ENCODE measurements around the gene IL15RA. TPM values are rescaled to one million over a fixed set of nuclear protein-coding genes. Genes with fewer than 3 reads are reported as not detected.

The IL15RA gene
- total and polyA plus RNA-seq, 2 donors (not counting 3 experiments of a cell fraction or from before 2014, with no cell fraction given) = 18.8 to 20.6 TPM

- CTCF ChIA-PET = interaction anchor here (0.8 to 2.4 kb wide), 10 partner anchors 11 to 435 kb away, joined by 3 to 11 read pairs (median 5); partner anchors contain the start of gene RBM17
- H3K9me3 ChIP-seq (replicated peaks; ENCODE audit: control insufficient read depth, insufficient read depth, low read length) = no peaks in the 10 kb centered on the region
- FAIRE-seq = peak; percentile 83
Observed at GRCh38 chr10:5971315-5971832, 6.0 kb downstream of the IL15RA start.

GRCh38 chr10:5970527-5970926, 6.8 kb downstream of the IL15RA start:
- DNase-seq (ENCODE audit: low read depth, low spot score) (no peak), FAIRE-seq (no peak)
- no peaks in the 10 kb centered on the region for H3K9me1 ChIP-seq (replicated peaks; ENCODE audit: control insufficient read depth, extremely low read depth, insufficient read depth, low read length)
- no TSS peak for BruUV-seq (replicated peaks)
- no peak overlapping the region for H3K4me3 ChIP-seq (replicated peaks in 1 of 3; ENCODE audit: insufficient read depth in 1 of 3, low read depth in 1 of 3, low read length in 3 of 3)
- no peaks in the 10 kb centered on the region for H4K20me1 ChIP-seq (replicated peaks; ENCODE audit: control insufficient read depth, extremely low read depth, insufficient read depth, low read length)
- H3K27ac ChIP-seq (ENCODE audit: insufficient read depth, low read depth, low read length) = peak overlapping the region; percentile 88
- intact Hi-C loops (cut with micrococcal nuclease) = loop anchor here (2.0 to 10.0 kb wide), 4 partner anchors 114 to 754 kb away; partner anchors contain the start of genes GDI2 and RBM17
- no peaks in the 10 kb centered on the region for H3K27me3 ChIP-seq (ENCODE audit: control insufficient read depth in 2 of 2, insufficient read depth in 2 of 2, low read length in 2 of 2)
- dilution Hi-C loops (cut with MboI; ENCODE audit: extremely low pct_ligation_motif_present, low sequenced_read_pairs) = loop anchor here (25.0 kb wide), 1 partner anchor 117 kb away; the partner anchor contains the start of gene RBM17
- CTCF ChIA-PET = interaction anchor here (1.3 to 2.4 kb wide), 5 partner anchors 10 to 119 kb away, joined by 4 to 10 read pairs (median 5); partner anchors contain the start of gene RBM17
- peak overlapping the region; percentile 22 for H3K9ac ChIP-seq (replicated peaks; ENCODE audit: extremely low read depth, insufficient read depth, low read length)
- POLR2A ChIA-PET = interaction anchor here (1.0 kb wide), 1 partner anchor 232 kb away, joined by 3 read pairs; the partner anchor contains the start of gene PFKFB3
- no peaks in the 10 kb centered on the region for H3K9me3 ChIP-seq (replicated peaks; ENCODE audit: control insufficient read depth, insufficient read depth, low read length)
- H3K36me3 ChIP-seq (ENCODE audit: control insufficient read depth in 2 of 2, extremely low read depth in 1 of 2, insufficient read depth in 2 of 2, low read length in 2 of 2) = peaks cover 0 to 2% of the 10 kb centered on the region in 2 experiments
- TF ChIP-seq GATA2 (IDR thresholded peaks at IDR 0.05; ENCODE audit: insufficient read depth, insufficient read length, low read depth, low read length) (no peak), CTCF (IDR thresholded peaks at IDR 0.05; ENCODE audit: extremely low read depth in 1 of 2, insufficient read depth in 1 of 2, low read depth in 1 of 2, low read length in 2 of 2) (no peak), POLR2A (IDR thresholded peaks at IDR 0.05; ENCODE audit: low read depth, low read length) (no peak), EZH2 (IDR thresholded peaks at IDR 0.05; ENCODE audit: borderline replicate concordance, low read depth, low read length, severe bottlenecking) (no peak), POLR2AphosphoS5 (IDR thresholded peaks at IDR 0.05; ENCODE audit: insufficient read depth, low read depth, low read length) (no peak), JUN (IDR thresholded peaks at IDR 0.05; ENCODE audit: borderline replicate concordance, insufficient read depth, insufficient read length, low read depth) (no peak), MAX (IDR thresholded peaks at IDR 0.05; ENCODE audit: insufficient read depth, insufficient read length) (no peak), FOS (IDR thresholded peaks at IDR 0.05; ENCODE audit: borderline replicate concordance, insufficient read depth, low read length) (no peak), MYC (IDR thresholded peaks at IDR 0.05; ENCODE audit: low read depth, low read length) (no peak)
- peaks cover 38% of the 10 kb centered on the region for H3K79me2 ChIP-seq (ENCODE audit: control insufficient read depth, insufficient read depth, low read length)
- peak overlapping the region; percentile 78 for H3K4me2 ChIP-seq (ENCODE audit: insufficient read depth, low read length)
- H3K4me1 ChIP-seq (ENCODE audit: control insufficient read depth, extremely low read depth, insufficient read depth, low read length) = peaks cover 31% of the 10 kb centered on the region
- no peak overlapping the region for H2AFZ ChIP-seq (ENCODE audit: low read depth, low read length)

More at GRCh38 chr10:5971315-5971832, 6.0 kb downstream of the IL15RA start:
- Histone ChIP-seq H4K20me1 (replicated peaks; ENCODE audit: control insufficient read depth, extremely low read depth, insufficient read depth, low read length) (no peaks in the 10 kb centered on the region), H3K79me2 (ENCODE audit: control insufficient read depth, insufficient read depth, low read length) (peaks cover 46% of the 10 kb centered on the region), H3K27ac (ENCODE audit: insufficient read depth, low read depth, low read length) (peak overlapping the region; percentile 88), H3K4me3 (replicated peaks in 1 of 3; ENCODE audit: insufficient read depth in 1 of 3, low read depth in 1 of 3, low read length in 3 of 3) (peak overlapping the region in 1 of 3 experiments; percentile 28), H3K27me3 (ENCODE audit: control insufficient read depth in 2 of 2, insufficient read depth in 2 of 2, low read length in 2 of 2) (no peaks in the 10 kb centered on the region), H3K4me2 (ENCODE audit: insufficient read depth, low read length) (peak overlapping the region; percentile 78), H3K9ac (replicated peaks; ENCODE audit: extremely low read depth, insufficient read depth, low read length) (peak overlapping the region; percentile 45), H3K4me1 (ENCODE audit: control insufficient read depth, extremely low read depth, insufficient read depth, low read length) (peaks cover 40% of the 10 kb centered on the region), H3K9me1 (replicated peaks; ENCODE audit: control insufficient read depth, extremely low read depth, insufficient read depth, low read length) (no peaks in the 10 kb centered on the region), H2AFZ (ENCODE audit: low read depth, low read length) (peak overlapping the region; percentile 59), H3K36me3 (ENCODE audit: control insufficient read depth in 2 of 2, extremely low read depth in 1 of 2, insufficient read depth in 2 of 2, low read length in 2 of 2) (peaks cover 0 to 2% of the 10 kb centered on the region in 2 experiments)
- intact Hi-C loops (cut with micrococcal nuclease) = loop anchor here (1.0 to 10.0 kb wide), 5 partner anchors 27 to 753 kb away; partner anchors contain the start of genes GDI2 and RBM17
- TF ChIP-seq POLR2AphosphoS5 (IDR thresholded peaks at IDR 0.05; ENCODE audit: insufficient read depth, low read depth, low read length) (peak; percentile 53), FOS (IDR thresholded peaks at IDR 0.05; ENCODE audit: borderline replicate concordance, insufficient read depth, low read length) (peak; percentile 37), MYC (IDR thresholded peaks at IDR 0.05; ENCODE audit: low read depth, low read length) (no peak), JUN (IDR thresholded peaks at IDR 0.05; ENCODE audit: borderline replicate concordance, insufficient read depth, insufficient read length, low read depth) (peak; percentile 27), GATA2 (IDR thresholded peaks at IDR 0.05; ENCODE audit: insufficient read depth, insufficient read length, low read depth, low read length) (peak; percentile 87), EZH2 (IDR thresholded peaks at IDR 0.05; ENCODE audit: borderline replicate concordance, low read depth, low read length, severe bottlenecking) (no peak)
- DNase-seq (ENCODE audit: low read depth, low spot score) = peak; percentile 88
- POLR2A ChIA-PET = interaction anchor here (1.0 kb wide), 1 partner anchor 231 kb away, joined by 3 read pairs; the partner anchor contains the start of gene PFKFB3
- dilution Hi-C loops (cut with MboI; ENCODE audit: extremely low pct_ligation_motif_present, low sequenced_read_pairs) = loop anchor here (25.0 kb wide), 1 partner anchor 116 kb away; the partner anchor contains the start of gene RBM17
- BruUV-seq (replicated peaks) = TSS peak; percentile 62

All from endothelial cell of umbilical vein (primary cell).